Measurements from ENCODE around the gene OR2A2.

The OR2A2 gene, protein sequence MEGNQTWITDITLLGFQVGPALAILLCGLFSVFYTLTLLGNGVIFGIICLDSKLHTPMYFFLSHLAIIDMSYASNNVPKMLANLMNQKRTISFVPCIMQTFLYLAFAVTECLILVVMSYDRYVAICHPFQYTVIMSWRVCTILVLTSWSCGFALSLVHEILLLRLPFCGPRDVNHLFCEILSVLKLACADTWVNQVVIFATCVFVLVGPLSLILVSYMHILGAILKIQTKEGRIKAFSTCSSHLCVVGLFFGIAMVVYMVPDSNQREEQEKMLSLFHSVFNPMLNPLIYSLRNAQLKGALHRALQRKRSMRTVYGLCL

DNA sequence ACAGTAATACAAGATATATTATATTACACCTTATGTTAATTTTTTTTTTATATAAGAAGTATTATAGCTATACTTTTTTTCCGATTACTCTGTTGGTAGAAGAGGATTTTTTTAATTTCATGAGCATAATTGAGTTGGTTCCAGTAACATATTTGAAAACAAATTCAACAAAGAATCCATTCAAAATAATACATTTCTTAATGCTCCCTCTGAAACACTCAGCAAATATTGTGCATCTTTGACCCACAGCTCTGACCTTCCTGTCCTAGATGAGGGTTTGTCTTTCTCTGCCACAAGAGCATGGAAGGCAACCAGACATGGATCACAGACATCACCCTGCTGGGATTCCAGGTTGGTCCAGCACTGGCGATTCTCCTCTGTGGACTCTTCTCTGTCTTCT lies at the start of gene OR2A2:
Gene OR2A2 (plus strand): TSS at position 301 of the 400 bp plus-strand sequence. CDS start 0 bp downstream, at position 301.
- no peak for DNase-seq (ENCODE audit: low read depth)
- no peak within 1 kb of the TSS for H3K9ac ChIP-seq (ENCODE audit: low read length)
- H3K4me1 ChIP-seq (ENCODE audit: control insufficient read depth, insufficient read depth, low read length), result no peaks in the 10 kb centered on the region
- no peaks in the 10 kb centered on the region for H3K36me3 ChIP-seq (ENCODE audit: control insufficient read depth, insufficient read depth, low read length, severe bottlenecking)
- H3K9me3 ChIP-seq (ENCODE audit: control insufficient read depth, low read length), result no peaks in the 10 kb centered on the region
- no peaks in the 10 kb centered on the region for H3K27me3 ChIP-seq (replicated peaks; ENCODE audit: control insufficient read depth, insufficient read depth, low read length)
- no peak within 1 kb of the TSS for H3K4me3 ChIP-seq (ENCODE audit: low read length)

DNA sequence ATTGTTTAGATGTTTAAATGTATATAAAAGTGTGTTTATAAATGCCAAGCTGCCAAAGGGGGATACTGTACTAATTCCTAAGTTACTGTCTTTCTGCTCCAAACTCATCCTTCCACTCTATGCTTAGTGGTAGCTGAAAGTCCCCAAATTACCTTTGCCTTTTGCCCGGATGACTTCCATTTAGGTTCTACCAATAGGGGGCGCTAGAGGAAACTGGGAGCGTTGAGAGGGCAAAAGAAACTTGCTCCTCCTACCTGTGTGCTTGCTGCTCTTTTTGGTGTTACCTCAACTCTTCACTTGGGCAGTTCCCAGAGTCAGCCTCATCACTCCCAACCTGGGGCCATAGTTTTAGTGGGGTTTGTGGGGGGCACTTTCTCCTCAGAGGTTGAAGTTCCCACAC lies 45.7 kb upstream of the OR2A2 start:
- Histone ChIP-seq H3K9ac (ENCODE audit: low read length) (no peak overlapping the region), H3K4me3 (ENCODE audit: low read length) (no peak overlapping the region), H3K36me3 (ENCODE audit: control insufficient read depth, insufficient read depth, low read length, severe bottlenecking) (no peaks in the 10 kb centered on the region), H3K4me1 (ENCODE audit: control insufficient read depth, insufficient read depth, low read length) (no peaks in the 10 kb centered on the region), H3K9me3 (ENCODE audit: control insufficient read depth, low read length) (no peaks in the 10 kb centered on the region), H3K27me3 (replicated peaks; ENCODE audit: control insufficient read depth, insufficient read depth, low read length) (no peaks in the 10 kb centered on the region)
- DNase-seq (ENCODE audit: low read depth), result no peak

DNA sequence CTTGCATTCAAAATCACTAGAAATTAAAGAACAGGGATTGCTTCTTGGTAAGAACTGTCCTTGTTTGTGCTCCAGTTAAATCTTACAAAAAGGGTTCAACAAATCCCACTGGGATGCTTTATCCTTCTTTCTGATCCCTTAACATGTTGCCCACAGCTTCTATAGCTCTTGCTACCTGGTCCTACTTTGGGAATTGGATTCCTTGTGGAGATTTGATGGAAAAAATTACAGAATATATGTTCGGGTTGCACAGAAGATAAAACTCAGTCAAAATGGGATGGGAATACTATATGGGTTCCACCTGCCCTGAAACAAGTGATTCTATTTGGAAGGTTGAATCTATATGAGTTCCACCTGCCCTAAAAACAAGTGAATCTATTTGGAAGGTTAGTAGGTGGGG lies 39.9 kb upstream of the OR2A2 start, which contains the start of gene OR2A25:
Gene OR2A25 (plus strand): TSS at position 301 of the 400 bp plus-strand sequence. CDS start 4,409 bp downstream, outside the sequence.
- Histone ChIP-seq H3K36me3 (ENCODE audit: control insufficient read depth, insufficient read depth, low read length, severe bottlenecking) (no peaks in the 10 kb centered on the region), H3K9ac (ENCODE audit: low read length) (no peak within 1 kb of the TSS), H3K4me1 (ENCODE audit: control insufficient read depth, insufficient read depth, low read length) (no peaks in the 10 kb centered on the region), H3K9me3 (ENCODE audit: control insufficient read depth, low read length) (no peaks in the 10 kb centered on the region), H3K4me3 (ENCODE audit: low read length) (no peak within 1 kb of the TSS), H3K27me3 (replicated peaks; ENCODE audit: control insufficient read depth, insufficient read depth, low read length) (no peaks in the 10 kb centered on the region)
- DNase-seq (ENCODE audit: low read depth), result no peak

DNA sequence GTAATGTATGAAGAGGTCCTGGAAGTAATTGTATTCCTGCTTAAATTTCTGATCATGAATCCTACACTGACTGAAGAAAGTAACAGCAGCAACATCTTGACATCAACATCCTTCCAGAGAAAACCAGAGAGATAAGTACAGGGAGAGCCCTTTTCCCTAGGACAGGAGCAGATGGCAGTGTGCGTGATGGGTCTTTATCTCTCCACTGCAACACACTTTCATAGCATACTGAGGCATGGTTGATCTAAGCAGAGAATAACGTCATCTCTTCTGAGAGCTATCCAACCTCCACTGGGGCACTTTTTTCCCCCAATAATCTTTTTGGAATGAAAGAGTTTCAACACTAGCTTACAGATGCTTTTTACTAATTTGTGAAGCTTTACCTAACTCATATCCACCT lies 39.4 kb upstream of the OR2A2 start:
- no peak overlapping the region for H3K9ac ChIP-seq (ENCODE audit: low read length)
- H3K9me3 ChIP-seq (ENCODE audit: control insufficient read depth, low read length), result no peaks in the 10 kb centered on the region
- H3K27me3 ChIP-seq (replicated peaks; ENCODE audit: control insufficient read depth, insufficient read depth, low read length), result no peaks in the 10 kb centered on the region
- no peak overlapping the region for H3K4me3 ChIP-seq (ENCODE audit: low read length)
- no peaks in the 10 kb centered on the region for H3K4me1 ChIP-seq (ENCODE audit: control insufficient read depth, insufficient read depth, low read length)
- no peak for DNase-seq (ENCODE audit: low read depth)
- no peaks in the 10 kb centered on the region for H3K36me3 ChIP-seq (ENCODE audit: control insufficient read depth, insufficient read depth, low read length, severe bottlenecking)

DNA sequence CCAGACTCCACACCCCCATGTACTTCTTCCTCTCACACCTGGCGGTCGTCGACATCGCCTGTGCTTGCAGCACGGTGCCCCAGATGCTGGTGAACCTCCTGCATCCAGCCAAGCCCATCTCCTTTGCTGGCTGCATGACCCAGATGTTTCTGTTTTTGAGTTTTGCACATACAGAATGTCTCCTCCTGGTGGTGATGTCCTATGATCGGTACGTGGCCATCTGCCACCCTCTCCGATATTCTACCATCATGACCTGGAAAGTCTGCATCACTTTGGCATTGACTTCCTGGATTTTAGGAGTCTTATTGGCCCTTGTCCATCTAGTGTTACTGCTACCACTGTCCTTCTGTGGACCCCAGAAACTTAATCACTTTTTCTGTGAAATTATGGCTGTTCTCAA lies 35.0 kb upstream of the OR2A2 start:
- H3K27me3 ChIP-seq (replicated peaks; ENCODE audit: control insufficient read depth, insufficient read depth, low read length), result no peaks in the 10 kb centered on the region
- H3K4me1 ChIP-seq (ENCODE audit: control insufficient read depth, insufficient read depth, low read length), result no peaks in the 10 kb centered on the region
- no peaks in the 10 kb centered on the region for H3K9me3 ChIP-seq (ENCODE audit: control insufficient read depth, low read length)
- H3K36me3 ChIP-seq (ENCODE audit: control insufficient read depth, insufficient read depth, low read length, severe bottlenecking), result no peaks in the 10 kb centered on the region
- DNase-seq (ENCODE audit: low read depth), result no peak
- H3K4me3 ChIP-seq (ENCODE audit: low read length), result no peak overlapping the region
- H3K9ac ChIP-seq (ENCODE audit: low read length), result no peak overlapping the region

DNA sequence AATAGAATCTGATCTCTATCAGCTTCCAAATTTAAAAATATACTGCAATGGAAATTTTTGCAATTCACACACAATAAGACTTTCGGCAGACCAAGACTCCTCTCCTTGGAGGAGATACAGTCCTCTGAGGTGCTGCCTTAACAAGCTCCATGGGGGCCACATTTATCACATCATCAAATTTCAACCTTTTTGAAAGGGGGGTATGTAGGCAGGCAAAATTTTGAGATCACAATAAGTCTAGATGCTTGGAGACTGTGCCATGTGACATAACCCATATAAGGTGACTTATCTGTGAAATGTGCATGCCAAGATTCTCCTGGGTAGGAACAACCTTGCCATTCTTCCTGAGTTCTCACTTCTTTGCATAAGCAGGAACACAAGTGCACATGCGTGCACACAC lies 23.4 kb upstream of the OR2A2 start, which contains the start of gene OR2A12:
Gene OR2A12 (plus strand): TSS at position 301 of the 400 bp plus-strand sequence. CDS start 8,830 bp downstream, outside the sequence.
- no peaks in the 10 kb centered on the region for H3K36me3 ChIP-seq (ENCODE audit: control insufficient read depth, insufficient read depth, low read length, severe bottlenecking)
- DNase-seq (ENCODE audit: low read depth), result no peak
- H3K4me3 ChIP-seq (ENCODE audit: low read length), result no peak within 1 kb of the TSS
- H3K9ac ChIP-seq (ENCODE audit: low read length), result no peak within 1 kb of the TSS
- peaks cover 4% of the 10 kb centered on the region for H3K27me3 ChIP-seq (replicated peaks; ENCODE audit: control insufficient read depth, insufficient read depth, low read length)
- H3K9me3 ChIP-seq (ENCODE audit: control insufficient read depth, low read length), result no peaks in the 10 kb centered on the region
- no peaks in the 10 kb centered on the region for H3K4me1 ChIP-seq (ENCODE audit: control insufficient read depth, insufficient read depth, low read length)

DNA sequence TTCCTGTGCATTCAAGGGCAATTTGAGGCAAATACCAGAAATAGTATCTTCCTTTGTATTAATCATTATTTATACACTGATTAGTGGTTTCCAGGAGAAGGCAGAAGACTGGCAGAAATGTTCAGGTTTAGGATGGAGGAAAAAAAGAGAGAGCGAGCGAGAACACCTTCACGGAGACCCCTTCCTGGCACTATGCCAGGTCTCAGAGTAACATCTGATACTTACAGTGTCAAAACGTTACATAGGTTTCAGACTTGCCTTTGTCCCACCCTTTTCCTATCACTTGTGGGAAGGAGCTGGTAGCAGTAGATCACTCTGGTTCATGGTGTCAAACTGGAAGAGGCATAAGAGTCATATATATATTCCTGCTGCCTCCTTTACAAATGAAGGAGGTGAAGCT lies 22.7 kb upstream of the OR2A2 start:
- no peak overlapping the region for H3K4me3 ChIP-seq (ENCODE audit: low read length)
- no peaks in the 10 kb centered on the region for H3K36me3 ChIP-seq (ENCODE audit: control insufficient read depth, insufficient read depth, low read length, severe bottlenecking)
- no peak overlapping the region for H3K9ac ChIP-seq (ENCODE audit: low read length)
- H3K27me3 ChIP-seq (replicated peaks; ENCODE audit: control insufficient read depth, insufficient read depth, low read length), result peaks cover 2% of the 10 kb centered on the region
- H3K9me3 ChIP-seq (ENCODE audit: control insufficient read depth, low read length), result no peaks in the 10 kb centered on the region
- H3K4me1 ChIP-seq (ENCODE audit: control insufficient read depth, insufficient read depth, low read length), result no peaks in the 10 kb centered on the region
- no peak for DNase-seq (ENCODE audit: low read depth)

DNA sequence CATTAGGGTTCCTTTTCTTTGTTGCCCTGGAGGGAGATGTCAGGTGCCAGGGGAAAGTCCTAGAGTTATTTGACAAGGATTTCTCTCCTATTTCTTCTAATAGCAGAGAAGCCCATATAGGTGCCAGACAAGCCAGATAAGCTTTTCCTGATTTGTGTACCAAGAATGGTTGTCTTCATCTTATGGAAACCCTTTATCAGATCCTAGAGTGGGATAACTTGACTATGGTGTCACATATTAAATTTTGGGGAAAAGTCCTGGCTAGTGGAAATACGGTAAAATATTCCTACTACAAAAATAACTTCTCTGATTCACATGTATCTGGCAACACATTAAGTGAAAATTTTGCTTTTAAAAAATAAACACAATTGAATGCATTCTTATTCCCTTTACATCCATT lies 22.2 kb upstream of the OR2A2 start:
- H3K9ac ChIP-seq (ENCODE audit: low read length), result no peak overlapping the region
- no peaks in the 10 kb centered on the region for H3K36me3 ChIP-seq (ENCODE audit: control insufficient read depth, insufficient read depth, low read length, severe bottlenecking)
- no peak overlapping the region for H3K4me3 ChIP-seq (ENCODE audit: low read length)
- H3K9me3 ChIP-seq (ENCODE audit: control insufficient read depth, low read length), result no peaks in the 10 kb centered on the region
- H3K27me3 ChIP-seq (replicated peaks; ENCODE audit: control insufficient read depth, insufficient read depth, low read length), result no peaks in the 10 kb centered on the region
- H3K4me1 ChIP-seq (ENCODE audit: control insufficient read depth, insufficient read depth, low read length), result no peaks in the 10 kb centered on the region
- DNase-seq (ENCODE audit: low read depth), result no peak

DNA sequence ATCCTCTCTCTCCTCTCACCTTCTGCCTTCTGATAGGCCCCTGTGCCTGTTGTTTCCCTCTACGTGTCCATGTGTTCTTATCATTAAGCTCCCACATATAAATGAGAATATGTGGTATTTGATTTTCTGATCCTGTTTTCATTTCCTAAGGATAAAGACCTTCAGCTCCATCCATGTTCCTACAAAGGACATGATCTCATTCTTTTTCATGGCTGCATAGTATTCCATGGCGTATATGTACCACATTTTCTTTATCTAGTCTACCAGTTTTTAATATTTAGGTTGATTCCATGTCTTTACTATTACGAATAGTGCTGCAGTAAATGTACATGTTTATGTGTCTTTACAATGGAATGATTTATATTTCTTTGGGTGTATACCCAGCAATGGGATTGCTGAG lies 18.7 kb upstream of the OR2A2 start:
- no peak for DNase-seq (ENCODE audit: low read depth)
- no peaks in the 10 kb centered on the region for H3K4me1 ChIP-seq (ENCODE audit: control insufficient read depth, insufficient read depth, low read length)
- no peaks in the 10 kb centered on the region for H3K36me3 ChIP-seq (ENCODE audit: control insufficient read depth, insufficient read depth, low read length, severe bottlenecking)

DNA sequence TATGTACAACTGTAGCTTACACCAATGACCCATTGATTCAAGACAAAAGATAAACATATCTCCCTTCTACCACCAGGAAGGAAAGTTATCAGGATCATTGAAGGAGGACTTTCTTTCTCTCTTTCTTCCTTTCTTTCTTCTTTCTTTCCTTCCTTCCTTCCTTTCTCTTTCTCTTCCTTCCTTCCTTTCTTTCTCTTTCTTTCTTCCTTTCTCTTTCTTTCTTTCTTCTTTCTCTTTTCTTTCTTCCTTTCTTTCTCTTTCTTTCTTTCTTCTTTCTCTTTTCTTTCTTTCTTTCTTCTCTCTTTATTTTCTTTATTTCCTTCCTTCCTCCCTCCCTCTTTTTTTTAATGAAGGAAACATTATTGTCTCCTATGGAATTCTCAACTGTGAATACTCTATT lies 10.6 kb upstream of the OR2A2 start:
- Histone ChIP-seq H3K36me3 (ENCODE audit: control insufficient read depth, insufficient read depth, low read length, severe bottlenecking) (no peaks in the 10 kb centered on the region), H3K27me3 (replicated peaks; ENCODE audit: control insufficient read depth, insufficient read depth, low read length) (peaks cover 4% of the 10 kb centered on the region), H3K9ac (ENCODE audit: low read length) (no peak overlapping the region), H3K4me1 (ENCODE audit: control insufficient read depth, insufficient read depth, low read length) (no peaks in the 10 kb centered on the region), H3K9me3 (ENCODE audit: control insufficient read depth, low read length) (no peaks in the 10 kb centered on the region), H3K4me3 (ENCODE audit: low read length) (no peak overlapping the region)
- no peak for DNase-seq (ENCODE audit: low read depth)

More for the DNA sequence above, 18.7 kb upstream of the OR2A2 start:
- no peaks in the 10 kb centered on the region for H3K27me3 ChIP-seq (replicated peaks; ENCODE audit: control insufficient read depth, insufficient read depth, low read length)
- no peak overlapping the region for H3K9ac ChIP-seq (ENCODE audit: low read length)
- H3K9me3 ChIP-seq (ENCODE audit: control insufficient read depth, low read length), result no peaks in the 10 kb centered on the region
- H3K4me3 ChIP-seq (ENCODE audit: low read length), result no peak overlapping the region

DNA sequence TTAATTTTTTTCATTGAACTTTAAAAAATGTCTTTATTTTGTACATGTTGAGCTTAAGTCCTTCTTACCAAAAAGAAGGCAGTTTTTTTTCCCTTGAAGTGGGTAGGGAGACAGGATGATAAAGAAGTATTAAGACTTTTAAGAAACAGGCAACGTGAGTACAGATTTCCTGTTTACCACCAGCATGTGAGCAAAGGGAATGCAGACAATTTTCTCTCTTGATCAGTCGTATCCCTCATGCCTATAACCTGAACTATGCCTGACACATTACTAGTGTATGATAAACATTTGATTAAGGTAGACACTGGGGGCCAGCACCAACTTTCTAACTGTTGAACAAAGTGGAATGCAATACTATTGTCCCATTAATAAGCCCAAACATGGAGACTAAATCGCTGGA lies 8.8 kb upstream of the OR2A2 start:
- no peaks in the 10 kb centered on the region for H3K9me3 ChIP-seq (ENCODE audit: control insufficient read depth, low read length)
- no peak for DNase-seq (ENCODE audit: low read depth)
- no peak overlapping the region for H3K9ac ChIP-seq (ENCODE audit: low read length)
- peaks cover 4% of the 10 kb centered on the region for H3K27me3 ChIP-seq (replicated peaks; ENCODE audit: control insufficient read depth, insufficient read depth, low read length)
- H3K4me1 ChIP-seq (ENCODE audit: control insufficient read depth, insufficient read depth, low read length), result no peaks in the 10 kb centered on the region
- no peak overlapping the region for H3K4me3 ChIP-seq (ENCODE audit: low read length)
- H3K36me3 ChIP-seq (ENCODE audit: control insufficient read depth, insufficient read depth, low read length, severe bottlenecking), result no peaks in the 10 kb centered on the region

DNA sequence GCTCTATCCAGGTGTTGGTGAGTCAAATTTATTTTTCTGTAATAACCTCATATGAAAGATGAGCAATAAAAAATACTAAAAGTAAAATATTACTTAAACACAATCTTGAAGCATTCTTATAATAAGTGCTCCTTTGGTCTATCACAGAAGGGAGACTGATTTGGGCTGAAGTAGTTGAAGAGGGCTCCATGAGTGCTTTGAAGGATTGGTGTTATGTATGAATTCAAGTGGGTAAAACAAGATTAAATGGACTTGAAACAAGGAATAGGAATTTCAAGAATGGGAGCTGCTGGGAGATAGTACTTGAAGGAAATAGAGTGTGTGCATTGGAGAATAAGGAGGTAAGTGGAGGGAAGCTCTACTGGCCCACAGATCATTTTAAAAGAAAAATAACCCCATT lies 7.3 kb upstream of the OR2A2 start:
- no peaks in the 10 kb centered on the region for H3K4me1 ChIP-seq (ENCODE audit: control insufficient read depth, insufficient read depth, low read length)
- H3K36me3 ChIP-seq (ENCODE audit: control insufficient read depth, insufficient read depth, low read length, severe bottlenecking), result no peaks in the 10 kb centered on the region
- H3K9me3 ChIP-seq (ENCODE audit: control insufficient read depth, low read length), result no peaks in the 10 kb centered on the region
- peaks cover 4% of the 10 kb centered on the region for H3K27me3 ChIP-seq (replicated peaks; ENCODE audit: control insufficient read depth, insufficient read depth, low read length)
- H3K4me3 ChIP-seq (ENCODE audit: low read length), result no peak overlapping the region
- H3K9ac ChIP-seq (ENCODE audit: low read length), result no peak overlapping the region
- no peak for DNase-seq (ENCODE audit: low read depth)

Data from adipocyte (in vitro differentiated cells).